Subcutaneous adipose tissue (tissue), 4 donors: ENCODE data around the gene POP7. TPM values are rescaled to one million over a fixed set of nuclear protein-coding genes. Genes with fewer than 3 reads are reported as not detected.

Experiments used
- CTCF ChIP-seq: fragments of 450-650 bp; IDR thresholded peaks from one replicate; pipeline ENCODE4 v1.5.1; 2016; ENCODE audit warnings: low read depth, mild to moderate bottlenecking, control low read depth, antibody characterized with exemption, moderate library complexity
- total RNA-seq, 4 donors: library from RNA; depleted of rRNA; stranded (reverse); fragments of >200 nt; gene quantifications; one replicate each; pipeline ENCODE4 v1.1.0, GENCODE V29; 2016

POP7 gene
- total RNA-seq, 4 donors from 2014 or later, result 14.1 to 32.8 (median 19.4) TPM

- TF ChIP-seq CTCF, result no peak
These were observed 585 bp upstream of the POP7 start for GRCh38 chr7:100705320-100705752.

- TF ChIP-seq CTCF, result no peak
These were observed 871 bp downstream of the POP7 start for GRCh38 chr7:100706672-100707311.

GRCh38 chr7:100708395-100708794 lies 2.5 kb downstream of the POP7 start:
- no peak for TF ChIP-seq CTCF

- no peak for TF ChIP-seq CTCF
These were observed 4.5 kb downstream of the POP7 start for GRCh38 chr7:100710452-100710851.

GRCh38 chr7:100711369-100711768 lies 5.4 kb downstream of the POP7 start:
- TF ChIP-seq CTCF, result no peak

- TF ChIP-seq CTCF, result no peak
These were observed 8.8 kb downstream of the POP7 start for GRCh38 chr7:100714725-100715124.

GRCh38 chr7:100719523-100720278 lies 13.8 kb downstream of the POP7 start:
- TF ChIP-seq CTCF, result no peak
